Measurements from ENCODE around the gene APOLD1.
"Not testable (repeated sequence)": the region's sequence is repeated elsewhere in the genome, so short reads cannot be mapped to it uniquely, and the experiment has no call there.

APOLD1 gene

GRCh38 chr12:12798480-12798879 is 13.0 kb downstream of the APOLD1 start:
- Histone ChIP-seq H2AFZ (ENCODE audit: low read length, unreplicated experiment) (no peak overlapping the region), H3K4me3 (ENCODE audit: low read depth, low read length) (no peak overlapping the region), H3K4me1 (ENCODE audit: control insufficient read depth, insufficient read depth, low read length, unreplicated experiment) (peaks cover 10% of the 10 kb centered on the region)

DNA sequence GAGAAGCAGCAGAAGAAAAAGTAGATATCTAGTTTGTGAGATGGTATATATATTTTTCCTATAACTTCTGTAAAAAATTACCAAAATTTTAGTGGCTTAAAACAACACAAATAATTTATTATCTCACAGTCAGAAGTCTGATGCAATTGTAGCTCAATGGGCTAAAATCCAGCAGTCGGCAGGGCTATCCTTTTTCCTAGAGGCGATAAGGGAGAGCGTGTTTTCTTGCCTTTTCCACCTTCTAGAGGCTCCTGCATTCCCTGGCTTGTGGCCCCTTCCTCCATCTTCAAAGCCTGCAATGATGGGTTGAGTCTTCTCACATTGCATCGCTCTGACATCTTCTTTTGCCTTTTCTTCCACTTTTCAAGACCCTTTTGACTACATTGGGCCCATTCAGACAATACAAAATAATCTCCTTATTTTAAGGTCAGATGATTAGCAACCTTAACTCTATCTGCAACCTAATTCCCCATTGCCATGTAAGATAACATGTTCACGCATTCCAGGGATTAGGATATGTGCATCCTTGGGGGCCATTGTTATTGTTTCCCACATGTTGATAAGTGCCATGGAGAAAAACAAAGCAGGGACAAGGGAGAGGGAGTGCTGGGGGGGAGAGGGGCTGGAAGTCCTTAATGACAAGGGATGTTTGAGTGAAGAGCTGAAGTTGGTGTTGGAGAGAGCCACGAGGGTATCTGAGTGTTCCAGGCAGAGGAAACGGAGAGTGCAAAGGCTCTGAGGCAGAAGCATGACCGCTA is 13.9 kb downstream of the APOLD1 start:
- no peak overlapping the region for H2AFZ ChIP-seq (ENCODE audit: low read length, unreplicated experiment)

More at GRCh38 chr12:12798480-12798879, 13.0 kb downstream of the APOLD1 start:
- no peaks in the 10 kb centered on the region for H3K79me2 ChIP-seq (ENCODE audit: control insufficient read depth, insufficient read depth, low read length, unreplicated experiment)
- H3K27ac ChIP-seq (ENCODE audit: low read depth, low read length), result no peak overlapping the region
- H3K27me3 ChIP-seq (ENCODE audit: insufficient read depth, low read length), result no peaks in the 10 kb centered on the region
- no peaks in the 10 kb centered on the region for H3K36me3 ChIP-seq (ENCODE audit: insufficient read depth, low read length)

GRCh38 chr12:12800406-12801180 is 15.1 kb downstream of the APOLD1 start:
- Histone ChIP-seq H3K36me3 (ENCODE audit: insufficient read depth, low read length) (no peaks in the 10 kb centered on the region), H3K79me2 (ENCODE audit: control insufficient read depth, insufficient read depth, low read length, unreplicated experiment) (no peaks in the 10 kb centered on the region), H3K27me3 (ENCODE audit: insufficient read depth, low read length) (no peaks in the 10 kb centered on the region), H3K4me3 (ENCODE audit: low read depth, low read length) (no peak overlapping the region), H2AFZ (ENCODE audit: low read length, unreplicated experiment) (no peak overlapping the region), H3K4me1 (ENCODE audit: control insufficient read depth, insufficient read depth, low read length, unreplicated experiment) (peaks cover 25% of the 10 kb centered on the region), H3K27ac (ENCODE audit: low read depth, low read length) (no peak overlapping the region)

More for the DNA sequence above, 13.9 kb downstream of the APOLD1 start:
- peaks cover 19% of the 10 kb centered on the region for H3K4me1 ChIP-seq (ENCODE audit: control insufficient read depth, insufficient read depth, low read length, unreplicated experiment)
- H3K4me3 ChIP-seq (ENCODE audit: low read depth, low read length), result no peak overlapping the region
- no peak overlapping the region for H3K27ac ChIP-seq (ENCODE audit: low read depth, low read length)
- no peaks in the 10 kb centered on the region for H3K27me3 ChIP-seq (ENCODE audit: insufficient read depth, low read length)
- no peaks in the 10 kb centered on the region for H3K79me2 ChIP-seq (ENCODE audit: control insufficient read depth, insufficient read depth, low read length, unreplicated experiment)
- no peaks in the 10 kb centered on the region for H3K36me3 ChIP-seq (ENCODE audit: insufficient read depth, low read length)

- H3K27ac ChIP-seq (ENCODE audit: low read depth, low read length); H2AFZ ChIP-seq (ENCODE audit: low read length, unreplicated experiment); H3K36me3 ChIP-seq (ENCODE audit: insufficient read depth, low read length); H3K4me3 ChIP-seq (ENCODE audit: low read depth, low read length); H3K79me2 ChIP-seq (ENCODE audit: control insufficient read depth, insufficient read depth, low read length, unreplicated experiment); H3K27me3 ChIP-seq (ENCODE audit: insufficient read depth, low read length): not testable (repeated sequence)
- peaks cover 25% of the 10 kb centered on the region for H3K4me1 ChIP-seq (ENCODE audit: control insufficient read depth, insufficient read depth, low read length, unreplicated experiment)
Observed at GRCh38 chr12:12801656-12802055, 16.2 kb downstream of the APOLD1 start.

DNA sequence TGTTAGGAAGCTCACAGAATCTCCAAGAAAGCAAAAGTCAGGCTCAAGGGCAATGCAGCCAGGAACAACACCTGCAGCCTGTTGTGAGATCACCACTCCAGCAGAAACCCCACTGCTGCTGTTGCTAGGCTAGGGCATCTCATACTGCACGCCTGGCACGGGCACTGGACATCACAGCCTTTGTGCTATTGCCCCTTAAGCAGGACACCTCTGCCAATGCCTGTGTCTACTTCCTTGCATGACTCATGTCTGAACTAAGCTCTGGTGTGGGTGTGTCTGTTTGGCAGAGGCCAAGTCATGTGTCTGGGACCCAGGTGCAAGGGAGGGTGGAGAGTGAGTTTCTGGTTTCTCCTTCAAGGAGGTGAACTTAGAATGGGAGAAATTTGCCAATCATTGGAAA is 17.7 kb downstream of the APOLD1 start:
- Histone ChIP-seq H3K27me3 (ENCODE audit: insufficient read depth, low read length) (no peaks in the 10 kb centered on the region), H3K4me1 (ENCODE audit: control insufficient read depth, insufficient read depth, low read length, unreplicated experiment) (peaks cover 35% of the 10 kb centered on the region), H3K27ac (ENCODE audit: low read depth, low read length) (peak overlapping the region; percentile 73; the same call in 1 of the 2 replicates), H3K79me2 (ENCODE audit: control insufficient read depth, insufficient read depth, low read length, unreplicated experiment) (no peaks in the 10 kb centered on the region), H3K36me3 (ENCODE audit: insufficient read depth, low read length) (no peaks in the 10 kb centered on the region), H2AFZ (ENCODE audit: low read length, unreplicated experiment) (no peak overlapping the region), H3K4me3 (ENCODE audit: low read depth, low read length) (no peak overlapping the region)

GRCh38 chr12:12804011-12804410 is 18.6 kb downstream of the APOLD1 start:
- Histone ChIP-seq H3K4me1 (ENCODE audit: control insufficient read depth, insufficient read depth, low read length, unreplicated experiment) (peaks cover 40% of the 10 kb centered on the region), H3K36me3 (ENCODE audit: insufficient read depth, low read length) (no peaks in the 10 kb centered on the region), H3K27me3 (ENCODE audit: insufficient read depth, low read length) (no peaks in the 10 kb centered on the region), H2AFZ (ENCODE audit: low read length, unreplicated experiment) (no peak overlapping the region), H3K27ac (ENCODE audit: low read depth, low read length) (peak overlapping the region; percentile 73), H3K79me2 (ENCODE audit: control insufficient read depth, insufficient read depth, low read length, unreplicated experiment) (no peaks in the 10 kb centered on the region), H3K4me3 (ENCODE audit: low read depth, low read length) (peak overlapping the region; percentile 14; the same call in 1 of the 2 replicates)

- H2AFZ ChIP-seq (ENCODE audit: low read length, unreplicated experiment), result no peak overlapping the region
- H3K79me2 ChIP-seq (ENCODE audit: control insufficient read depth, insufficient read depth, low read length, unreplicated experiment), result no peaks in the 10 kb centered on the region
- peak overlapping the region; percentile 14; the same call in 1 of the 2 replicates for H3K4me3 ChIP-seq (ENCODE audit: low read depth, low read length)
- no peaks in the 10 kb centered on the region for H3K27me3 ChIP-seq (ENCODE audit: insufficient read depth, low read length)
- peak overlapping the region; percentile 73 for H3K27ac ChIP-seq (ENCODE audit: low read depth, low read length)
- no peaks in the 10 kb centered on the region for H3K36me3 ChIP-seq (ENCODE audit: insufficient read depth, low read length)
- peaks cover 43% of the 10 kb centered on the region for H3K4me1 ChIP-seq (ENCODE audit: control insufficient read depth, insufficient read depth, low read length, unreplicated experiment)
Observed at GRCh38 chr12:12804432-12804886, 19.0 kb downstream of the APOLD1 start.

- H3K4me1 ChIP-seq (ENCODE audit: control insufficient read depth, insufficient read depth, low read length, unreplicated experiment), result peaks cover 39% of the 10 kb centered on the region
- H3K36me3 ChIP-seq (ENCODE audit: insufficient read depth, low read length), result no peaks in the 10 kb centered on the region
- H2AFZ ChIP-seq (ENCODE audit: low read length, unreplicated experiment), result no peak overlapping the region
- no peak overlapping the region for H3K4me3 ChIP-seq (ENCODE audit: low read depth, low read length)
- peak overlapping the region; percentile 96 for H3K27ac ChIP-seq (ENCODE audit: low read depth, low read length)
- H3K27me3 ChIP-seq (ENCODE audit: insufficient read depth, low read length), result no peaks in the 10 kb centered on the region
- no peaks in the 10 kb centered on the region for H3K79me2 ChIP-seq (ENCODE audit: control insufficient read depth, insufficient read depth, low read length, unreplicated experiment)
Observed at GRCh38 chr12:12806784-12807516, 21.5 kb downstream of the APOLD1 start.

- H3K79me2 ChIP-seq (ENCODE audit: control insufficient read depth, insufficient read depth, low read length, unreplicated experiment); H3K27me3 ChIP-seq (ENCODE audit: insufficient read depth, low read length); H2AFZ ChIP-seq (ENCODE audit: low read length, unreplicated experiment); H3K36me3 ChIP-seq (ENCODE audit: insufficient read depth, low read length); H3K4me3 ChIP-seq (ENCODE audit: low read depth, low read length): not testable (repeated sequence)
- H3K4me1 ChIP-seq (ENCODE audit: control insufficient read depth, insufficient read depth, low read length, unreplicated experiment), result peaks cover 39% of the 10 kb centered on the region
- peak overlapping the region; percentile 96 for H3K27ac ChIP-seq (ENCODE audit: low read depth, low read length)
Observed at GRCh38 chr12:12807517-12807903, 22.1 kb downstream of the APOLD1 start.

DNA sequence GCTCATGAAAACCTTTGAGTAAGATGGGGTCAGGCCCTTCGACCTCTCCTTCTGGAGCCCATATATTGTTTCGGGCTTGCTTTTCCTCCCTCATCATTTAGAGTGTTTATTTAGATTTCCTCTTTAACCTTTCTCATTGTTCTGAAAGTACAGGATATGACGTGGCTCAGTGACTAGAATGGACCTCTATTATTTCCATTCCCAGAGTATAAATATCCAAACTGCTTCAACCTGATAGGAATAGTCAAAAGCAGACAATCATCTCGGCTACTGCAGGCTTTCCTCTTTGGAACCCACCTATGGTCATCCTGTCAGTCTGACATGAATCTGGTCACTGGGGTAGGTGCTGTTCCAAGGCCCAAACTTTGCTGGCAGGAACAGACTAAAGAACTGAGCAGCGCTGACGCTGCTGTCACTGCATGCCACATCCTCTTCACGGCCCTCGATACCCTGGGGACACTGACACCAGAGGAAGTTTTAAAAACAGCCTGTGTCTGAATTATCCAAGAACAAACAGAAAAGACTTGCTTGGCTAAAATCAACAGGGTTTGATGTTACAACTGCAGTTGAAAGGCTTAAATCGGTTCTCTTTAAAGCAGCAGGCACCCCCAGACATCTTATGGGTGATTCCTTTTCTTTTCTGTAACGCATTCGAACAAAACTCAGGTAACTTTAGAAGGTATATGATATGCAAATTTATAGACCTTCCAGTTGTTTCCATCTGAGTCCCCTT is 22.7 kb downstream of the APOLD1 start:
- H3K27ac ChIP-seq (ENCODE audit: low read depth, low read length), result peak overlapping the region; percentile 96
- H3K79me2 ChIP-seq (ENCODE audit: control insufficient read depth, insufficient read depth, low read length, unreplicated experiment), result no peaks in the 10 kb centered on the region
- H2AFZ ChIP-seq (ENCODE audit: low read length, unreplicated experiment), result peak overlapping the region; percentile 49
- H3K4me3 ChIP-seq (ENCODE audit: low read depth, low read length), result peak overlapping the region; percentile 54
- H3K27me3 ChIP-seq (ENCODE audit: insufficient read depth, low read length), result no peaks in the 10 kb centered on the region
- H3K4me1 ChIP-seq (ENCODE audit: control insufficient read depth, insufficient read depth, low read length, unreplicated experiment), result peaks cover 36% of the 10 kb centered on the region
- no peaks in the 10 kb centered on the region for H3K36me3 ChIP-seq (ENCODE audit: insufficient read depth, low read length)
